ENCODE data around the gene PRSS53.

The PRSS53 gene

GRCh38 chr16:31050280-31051030, 38.3 kb downstream of the PRSS53 start:
- Histone ChIP-seq H3K9me3 (ENCODE audit: control insufficient read depth in 5 of 5, low read length in 5 of 5) (no peaks in the 10 kb centered on the region), H3K4me3 (ENCODE audit: low read depth in 1 of 5, low read length in 5 of 5) (no peak overlapping the region), H3K36me3 (ENCODE audit: control insufficient read depth in 5 of 5, insufficient read depth in 5 of 5, low read length in 5 of 5) (no peaks in the 10 kb centered on the region), H3K27ac (ENCODE audit: low read depth, low read length) (no peak overlapping the region), H3K27me3 (ENCODE audit: control insufficient read depth in 5 of 5, insufficient read depth in 4 of 5, low read length in 5 of 5) (no peaks in the 10 kb centered on the region), H3K9ac (ENCODE audit: low read length in 5 of 5) (no peak overlapping the region), H3K4me1 (ENCODE audit: control insufficient read depth in 5 of 5, insufficient read depth in 5 of 5, low read length in 5 of 5) (peaks cover 0 to 7% (median 0%) of the 10 kb centered on the region in 5 donors)

DNA sequence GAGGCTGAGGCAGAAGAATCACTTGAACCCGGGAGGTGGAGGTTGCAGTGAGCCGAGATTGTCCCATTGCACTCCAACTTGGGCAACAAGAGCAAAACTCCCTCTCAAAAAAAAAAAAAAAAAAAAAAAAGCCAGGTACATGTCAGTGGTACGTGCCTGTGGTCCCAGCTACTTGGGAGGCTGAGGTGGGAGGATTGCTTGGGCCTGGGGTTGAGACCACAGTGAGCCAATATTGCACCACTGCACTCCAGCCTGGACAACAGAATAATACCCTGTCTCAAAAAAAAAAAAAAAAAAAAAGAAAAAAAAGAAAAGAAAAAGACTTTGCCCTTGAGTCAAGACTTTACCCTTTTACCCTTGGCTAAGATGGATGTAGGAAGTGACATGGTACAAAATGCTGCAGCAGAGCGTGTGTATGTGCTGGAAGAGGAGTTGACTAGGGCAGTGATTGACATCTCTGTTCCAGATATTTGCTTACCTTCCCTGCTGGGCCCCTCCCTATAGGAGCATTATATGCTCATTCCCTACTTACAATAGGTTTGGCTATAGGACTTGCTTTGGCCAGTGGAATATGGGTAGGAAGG, 44.8 kb downstream of the PRSS53 start:
- H3K9me3 ChIP-seq (ENCODE audit: control insufficient read depth in 5 of 5, low read length in 5 of 5), result no peaks in the 10 kb centered on the region
- H3K27ac ChIP-seq (ENCODE audit: low read depth, low read length), result no peak overlapping the region
- H3K9ac ChIP-seq (ENCODE audit: low read length in 5 of 5), result no peak overlapping the region
- H3K36me3 ChIP-seq (ENCODE audit: control insufficient read depth in 5 of 5, insufficient read depth in 5 of 5, low read length in 5 of 5), result peaks cover 0 to 44% (median 35%) of the 10 kb centered on the region in 5 donors
- no peak overlapping the region for H3K4me3 ChIP-seq (ENCODE audit: low read depth in 1 of 5, low read length in 5 of 5)
- H3K27me3 ChIP-seq (ENCODE audit: control insufficient read depth in 5 of 5, insufficient read depth in 4 of 5, low read length in 5 of 5), result no peaks in the 10 kb centered on the region
- H3K4me1 ChIP-seq (ENCODE audit: control insufficient read depth in 5 of 5, insufficient read depth in 5 of 5, low read length in 5 of 5), result no peaks in the 10 kb centered on the region

- peaks cover 0 to 50% (median 42%) of the 10 kb centered on the region in 5 donors for H3K36me3 ChIP-seq (ENCODE audit: control insufficient read depth in 5 of 5, insufficient read depth in 5 of 5, low read length in 5 of 5)
- no peaks in the 10 kb centered on the region for H3K4me1 ChIP-seq (ENCODE audit: control insufficient read depth in 5 of 5, insufficient read depth in 5 of 5, low read length in 5 of 5)
- H3K27ac ChIP-seq (ENCODE audit: low read depth, low read length), result no peak overlapping the region
- H3K4me3 ChIP-seq (ENCODE audit: low read depth in 1 of 5, low read length in 5 of 5), result no peak overlapping the region
- no peaks in the 10 kb centered on the region for H3K27me3 ChIP-seq (ENCODE audit: control insufficient read depth in 5 of 5, insufficient read depth in 4 of 5, low read length in 5 of 5)
- H3K9me3 ChIP-seq (ENCODE audit: control insufficient read depth in 5 of 5, low read length in 5 of 5), result no peaks in the 10 kb centered on the region
- no peak overlapping the region for H3K9ac ChIP-seq (ENCODE audit: low read length in 5 of 5)
These were observed 45.4 kb downstream of the PRSS53 start for GRCh38 chr16:31043352-31043751.

DNA sequence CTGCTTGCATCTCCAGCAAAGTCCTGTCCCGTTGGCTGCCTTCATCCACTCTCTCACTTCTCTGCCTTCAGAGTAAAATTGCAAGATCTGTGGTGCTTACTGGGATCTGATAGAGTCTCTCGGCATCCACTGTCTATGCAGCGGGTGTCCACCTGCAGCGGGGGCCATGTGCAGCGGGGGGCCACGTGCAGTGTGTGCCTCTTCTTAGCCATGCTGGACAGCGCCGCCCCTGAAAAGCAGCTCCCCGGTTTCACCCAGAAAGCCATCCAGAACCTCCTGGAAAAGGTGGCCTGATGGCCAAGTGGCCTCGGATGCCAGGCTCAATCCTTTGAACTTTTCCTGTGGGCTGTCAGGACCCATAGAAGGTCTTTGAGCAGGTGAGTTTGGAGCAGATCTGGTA, 45.9 kb downstream of the PRSS53 start:
- H3K4me3 ChIP-seq (ENCODE audit: low read depth in 1 of 5, low read length in 5 of 5), result no peak overlapping the region

DNA sequence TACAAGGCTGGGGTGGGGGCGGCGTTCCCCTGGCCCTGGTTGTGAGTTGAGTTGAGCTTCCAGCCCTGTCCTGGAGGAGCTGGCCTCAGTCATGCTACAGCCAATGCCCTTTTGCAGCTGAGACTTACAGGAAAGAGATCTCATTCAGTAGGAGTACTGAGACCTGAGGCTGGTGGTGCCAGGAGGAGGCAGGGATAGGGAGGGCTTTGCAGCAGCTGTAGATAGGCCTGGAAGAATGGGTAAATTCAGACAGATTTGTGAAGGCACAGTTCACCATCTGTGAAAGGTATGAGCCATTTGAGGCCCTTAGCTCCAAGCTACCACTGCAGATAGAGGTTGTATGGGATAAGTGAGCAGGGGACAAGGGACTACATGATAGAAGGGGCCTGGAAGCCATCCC, 49.8 kb downstream of the PRSS53 start:
- H3K9ac ChIP-seq (ENCODE audit: low read length in 5 of 5), result no peak overlapping the region
- peaks cover 0 to 15% (median 11%) of the 10 kb centered on the region in 5 donors for H3K4me1 ChIP-seq (ENCODE audit: control insufficient read depth in 5 of 5, insufficient read depth in 5 of 5, low read length in 5 of 5)
- no peak overlapping the region for H3K27ac ChIP-seq (ENCODE audit: low read depth, low read length)
- peaks cover 0 to 80% (median 63%) of the 10 kb centered on the region in 5 donors for H3K36me3 ChIP-seq (ENCODE audit: control insufficient read depth in 5 of 5, insufficient read depth in 5 of 5, low read length in 5 of 5)
- H3K27me3 ChIP-seq (ENCODE audit: control insufficient read depth in 5 of 5, insufficient read depth in 4 of 5, low read length in 5 of 5), result no peaks in the 10 kb centered on the region
- no peaks in the 10 kb centered on the region for H3K9me3 ChIP-seq (ENCODE audit: control insufficient read depth in 5 of 5, low read length in 5 of 5)
- no peak overlapping the region for H3K4me3 ChIP-seq (ENCODE audit: low read depth in 1 of 5, low read length in 5 of 5)

More for the DNA sequence above, 45.9 kb downstream of the PRSS53 start:
- Histone ChIP-seq H3K4me1 (ENCODE audit: control insufficient read depth in 5 of 5, insufficient read depth in 5 of 5, low read length in 5 of 5) (no peaks in the 10 kb centered on the region), H3K27me3 (ENCODE audit: control insufficient read depth in 5 of 5, insufficient read depth in 4 of 5, low read length in 5 of 5) (no peaks in the 10 kb centered on the region), H3K27ac (ENCODE audit: low read depth, low read length) (no peak overlapping the region), H3K9ac (ENCODE audit: low read length in 5 of 5) (no peak overlapping the region), H3K36me3 (ENCODE audit: control insufficient read depth in 5 of 5, insufficient read depth in 5 of 5, low read length in 5 of 5) (peaks cover 0 to 55% (median 47%) of the 10 kb centered on the region in 5 donors), H3K9me3 (ENCODE audit: control insufficient read depth in 5 of 5, low read length in 5 of 5) (no peaks in the 10 kb centered on the region)

GRCh38 chr16:31036691-31037090, 52.1 kb downstream of the PRSS53 start:
- Histone ChIP-seq H3K9me3 (ENCODE audit: control insufficient read depth in 5 of 5, low read length in 5 of 5) (no peaks in the 10 kb centered on the region), H3K4me1 (ENCODE audit: control insufficient read depth in 5 of 5, insufficient read depth in 5 of 5, low read length in 5 of 5) (peaks cover 2 to 29% (median 24%) of the 10 kb centered on the region in 5 donors), H3K9ac (ENCODE audit: low read length in 5 of 5) (no peak overlapping the region), H3K27ac (ENCODE audit: low read depth, low read length) (no peak overlapping the region), H3K36me3 (ENCODE audit: control insufficient read depth in 5 of 5, insufficient read depth in 5 of 5, low read length in 5 of 5) (peaks cover 0 to 61% (median 48%) of the 10 kb centered on the region in 5 donors), H3K4me3 (ENCODE audit: low read depth in 1 of 5, low read length in 5 of 5) (no peak overlapping the region), H3K27me3 (ENCODE audit: control insufficient read depth in 5 of 5, insufficient read depth in 4 of 5, low read length in 5 of 5) (no peaks in the 10 kb centered on the region)

GRCh38 chr16:31033709-31034492, 54.8 kb downstream of the PRSS53 start:
- Histone ChIP-seq H3K36me3 (ENCODE audit: control insufficient read depth in 5 of 5, insufficient read depth in 5 of 5, low read length in 5 of 5) (peaks cover 0 to 36% (median 27%) of the 10 kb centered on the region in 5 donors), H3K27me3 (ENCODE audit: control insufficient read depth in 5 of 5, insufficient read depth in 4 of 5, low read length in 5 of 5) (no peaks in the 10 kb centered on the region), H3K4me1 (ENCODE audit: control insufficient read depth in 5 of 5, insufficient read depth in 5 of 5, low read length in 5 of 5) (peaks cover 2 to 29% (median 25%) of the 10 kb centered on the region in 5 donors), H3K9me3 (ENCODE audit: control insufficient read depth in 5 of 5, low read length in 5 of 5) (no peaks in the 10 kb centered on the region), H3K4me3 (ENCODE audit: low read depth in 1 of 5, low read length in 5 of 5) (peak overlapping the region; percentile 75 to 99 (median 97)), H3K27ac (ENCODE audit: low read depth, low read length) (peak overlapping the region; percentile 96), H3K9ac (ENCODE audit: low read length in 5 of 5) (peak overlapping the region; percentile 56 to 98 (median 84))

Measured in subcutaneous abdominal adipose tissue (tissue), 5 donors.